Measurements from ENCODE around the gene TBC1D7.

Gene TBC1D7

GRCh38 chr6:13357551-13358075 is 29.3 kb upstream of the TBC1D7 start:
- no peak overlapping the region for H3K4me3 ChIP-seq (ENCODE audit: insufficient read depth, low read depth, low read length, poor library complexity, severe bottlenecking)
- peaks cover 20% of the 10 kb centered on the region for H3K4me1 ChIP-seq (ENCODE audit: control insufficient read depth, insufficient read depth, low read length, poor library complexity, severe bottlenecking)
- H3K27me3 ChIP-seq (replicated peaks; ENCODE audit: control insufficient read depth, insufficient read depth, low read length, poor library complexity, severe bottlenecking): no peaks in the 10 kb centered on the region
- H3K9me3 ChIP-seq (ENCODE audit: control insufficient read depth, low read length): no peaks in the 10 kb centered on the region
- no peak for DNase-seq
- H3K27ac ChIP-seq (ENCODE audit: insufficient read depth, low read length, poor library complexity, severe bottlenecking): no peak overlapping the region
- H3K36me3 ChIP-seq (ENCODE audit: control insufficient read depth, insufficient read depth, low read length): no peaks in the 10 kb centered on the region

- Histone ChIP-seq H3K4me3 (ENCODE audit: insufficient read depth, low read depth, low read length, poor library complexity, severe bottlenecking) (peak overlapping the region; percentile 26), H3K9me3 (ENCODE audit: control insufficient read depth, low read length) (no peaks in the 10 kb centered on the region), H3K27me3 (replicated peaks; ENCODE audit: control insufficient read depth, insufficient read depth, low read length, poor library complexity, severe bottlenecking) (no peaks in the 10 kb centered on the region), H3K4me1 (ENCODE audit: control insufficient read depth, insufficient read depth, low read length, poor library complexity, severe bottlenecking) (peaks cover 20% of the 10 kb centered on the region), H3K27ac (ENCODE audit: insufficient read depth, low read length, poor library complexity, severe bottlenecking) (peak overlapping the region; percentile 54), H3K36me3 (ENCODE audit: control insufficient read depth, insufficient read depth, low read length) (no peaks in the 10 kb centered on the region)
- DNase-seq: no peak
Measured at GRCh38 chr6:13355999-13356785, 27.9 kb upstream of the TBC1D7 start.

GRCh38 chr6:13355043-13355945 is 27.0 kb upstream of the TBC1D7 start:
- no peak for DNase-seq
- H3K27ac ChIP-seq (ENCODE audit: insufficient read depth, low read length, poor library complexity, severe bottlenecking): peak overlapping the region; percentile 54
- peaks cover 20% of the 10 kb centered on the region for H3K4me1 ChIP-seq (ENCODE audit: control insufficient read depth, insufficient read depth, low read length, poor library complexity, severe bottlenecking)
- H3K27me3 ChIP-seq (replicated peaks; ENCODE audit: control insufficient read depth, insufficient read depth, low read length, poor library complexity, severe bottlenecking): no peaks in the 10 kb centered on the region
- peak overlapping the region; percentile 26 for H3K4me3 ChIP-seq (ENCODE audit: insufficient read depth, low read depth, low read length, poor library complexity, severe bottlenecking)
- H3K9me3 ChIP-seq (ENCODE audit: control insufficient read depth, low read length): no peaks in the 10 kb centered on the region
- no peaks in the 10 kb centered on the region for H3K36me3 ChIP-seq (ENCODE audit: control insufficient read depth, insufficient read depth, low read length)

- DNase-seq: no peak
- Histone ChIP-seq H3K4me3 (ENCODE audit: insufficient read depth, low read depth, low read length, poor library complexity, severe bottlenecking) (no peak overlapping the region), H3K36me3 (ENCODE audit: control insufficient read depth, insufficient read depth, low read length) (no peaks in the 10 kb centered on the region), H3K9me3 (ENCODE audit: control insufficient read depth, low read length) (no peaks in the 10 kb centered on the region), H3K27me3 (replicated peaks; ENCODE audit: control insufficient read depth, insufficient read depth, low read length, poor library complexity, severe bottlenecking) (no peaks in the 10 kb centered on the region), H3K27ac (ENCODE audit: insufficient read depth, low read length, poor library complexity, severe bottlenecking) (peak overlapping the region; percentile 54), H3K4me1 (ENCODE audit: control insufficient read depth, insufficient read depth, low read length, poor library complexity, severe bottlenecking) (peaks cover 20% of the 10 kb centered on the region)
Measured at GRCh38 chr6:13354331-13355042, 26.1 kb upstream of the TBC1D7 start.

- H3K27ac ChIP-seq (ENCODE audit: insufficient read depth, low read length, poor library complexity, severe bottlenecking): no peak overlapping the region
- no peaks in the 10 kb centered on the region for H3K36me3 ChIP-seq (ENCODE audit: control insufficient read depth, insufficient read depth, low read length)
- no peaks in the 10 kb centered on the region for H3K9me3 ChIP-seq (ENCODE audit: control insufficient read depth, low read length)
- H3K4me1 ChIP-seq (ENCODE audit: control insufficient read depth, insufficient read depth, low read length, poor library complexity, severe bottlenecking): peaks cover 20% of the 10 kb centered on the region
- H3K27me3 ChIP-seq (replicated peaks; ENCODE audit: control insufficient read depth, insufficient read depth, low read length, poor library complexity, severe bottlenecking): no peaks in the 10 kb centered on the region
- no peak for DNase-seq
- H3K4me3 ChIP-seq (ENCODE audit: insufficient read depth, low read depth, low read length, poor library complexity, severe bottlenecking): no peak overlapping the region
Measured at GRCh38 chr6:13352165-13352564, 23.8 kb upstream of the TBC1D7 start.

- no peak overlapping the region for H3K27ac ChIP-seq (ENCODE audit: insufficient read depth, low read length, poor library complexity, severe bottlenecking)
- H3K9me3 ChIP-seq (ENCODE audit: control insufficient read depth, low read length): no peaks in the 10 kb centered on the region
- peaks cover 15% of the 10 kb centered on the region for H3K4me1 ChIP-seq (ENCODE audit: control insufficient read depth, insufficient read depth, low read length, poor library complexity, severe bottlenecking)
- H3K4me3 ChIP-seq (ENCODE audit: insufficient read depth, low read depth, low read length, poor library complexity, severe bottlenecking): no peak overlapping the region
- no peak for DNase-seq
- H3K27me3 ChIP-seq (replicated peaks; ENCODE audit: control insufficient read depth, insufficient read depth, low read length, poor library complexity, severe bottlenecking): no peaks in the 10 kb centered on the region
- H3K36me3 ChIP-seq (ENCODE audit: control insufficient read depth, insufficient read depth, low read length): no peaks in the 10 kb centered on the region
Measured at GRCh38 chr6:13351271-13351670, 22.9 kb upstream of the TBC1D7 start.

- Histone ChIP-seq H3K36me3 (ENCODE audit: control insufficient read depth, insufficient read depth, low read length) (no peaks in the 10 kb centered on the region), H3K4me1 (ENCODE audit: control insufficient read depth, insufficient read depth, low read length, poor library complexity, severe bottlenecking) (peaks cover 5% of the 10 kb centered on the region), H3K27me3 (replicated peaks; ENCODE audit: control insufficient read depth, insufficient read depth, low read length, poor library complexity, severe bottlenecking) (no peaks in the 10 kb centered on the region), H3K4me3 (ENCODE audit: insufficient read depth, low read depth, low read length, poor library complexity, severe bottlenecking) (no peak overlapping the region), H3K27ac (ENCODE audit: insufficient read depth, low read length, poor library complexity, severe bottlenecking) (no peak overlapping the region), H3K9me3 (ENCODE audit: control insufficient read depth, low read length) (no peaks in the 10 kb centered on the region)
- no peak for DNase-seq
Measured at GRCh38 chr6:13349811-13350506, 21.6 kb upstream of the TBC1D7 start.

- no peaks in the 10 kb centered on the region for H3K9me3 ChIP-seq (ENCODE audit: control insufficient read depth, low read length)
- H3K36me3 ChIP-seq (ENCODE audit: control insufficient read depth, insufficient read depth, low read length): no peaks in the 10 kb centered on the region
- H3K27ac ChIP-seq (ENCODE audit: insufficient read depth, low read length, poor library complexity, severe bottlenecking): no peak overlapping the region
- H3K4me3 ChIP-seq (ENCODE audit: insufficient read depth, low read depth, low read length, poor library complexity, severe bottlenecking): no peak overlapping the region
- no peaks in the 10 kb centered on the region for H3K4me1 ChIP-seq (ENCODE audit: control insufficient read depth, insufficient read depth, low read length, poor library complexity, severe bottlenecking)
- no peak for DNase-seq
- H3K27me3 ChIP-seq (replicated peaks; ENCODE audit: control insufficient read depth, insufficient read depth, low read length, poor library complexity, severe bottlenecking): no peaks in the 10 kb centered on the region
Measured at GRCh38 chr6:13348334-13349113, 20.2 kb upstream of the TBC1D7 start.

- Histone ChIP-seq H3K27ac (ENCODE audit: insufficient read depth, low read length, poor library complexity, severe bottlenecking) (no peak overlapping the region), H3K36me3 (ENCODE audit: control insufficient read depth, insufficient read depth, low read length) (no peaks in the 10 kb centered on the region), H3K4me3 (ENCODE audit: insufficient read depth, low read depth, low read length, poor library complexity, severe bottlenecking) (no peak overlapping the region), H3K9me3 (ENCODE audit: control insufficient read depth, low read length) (no peaks in the 10 kb centered on the region), H3K27me3 (replicated peaks; ENCODE audit: control insufficient read depth, insufficient read depth, low read length, poor library complexity, severe bottlenecking) (no peaks in the 10 kb centered on the region), H3K4me1 (ENCODE audit: control insufficient read depth, insufficient read depth, low read length, poor library complexity, severe bottlenecking) (no peaks in the 10 kb centered on the region)
- no peak for DNase-seq
Measured at GRCh38 chr6:13346245-13346644, 17.9 kb upstream of the TBC1D7 start.
